Activated T-cell treated with anti-CD3 and anti-CD28 coated beads, Interleukin-2, amount 50 U/mL, for 72 hours (primary cell): ENCODE measurements around the gene MACROH2A1. TPM values are rescaled to one million over a fixed set of nuclear protein-coding genes. Genes with fewer than 3 reads are reported as not detected.
A peak's percentile ranks its signal among the peaks of the same experiment; 100 is the strongest.

Experiments used
- ATAC-seq, 2 donors: fragments of 150-1000 bp; cut with Tn5 transposase; replicated peaks in 1 of 2; 2 replicates each; pipeline ENCODE4 v1.10.0; 2021; ENCODE audit warnings: moderate library complexity in 2 of 2, mild to moderate bottlenecking in 1 of 2
- DNase-seq, 2 donors: peaks; one replicate each; pipeline ENCODE4 v3.0.0; 2021 to 2022; ENCODE audit warnings: mixed read lengths in 1 of 2
- H3K27ac Mint-ChIP-seq: one replicate; pipeline ENCODE4 v1.8.0; 2022; ENCODE audit warnings: mild to moderate bottlenecking, moderate library complexity, mixed read lengths
- H3K27me3 Mint-ChIP-seq: one replicate; pipeline ENCODE4 v1.8.0; 2022; ENCODE audit warnings: low read depth, mixed read lengths
- H3K36me3 Mint-ChIP-seq, 2 donors: one replicate each; pipeline ENCODE4 v1.8.0; 2022; ENCODE audit warnings: mixed read lengths in 2 of 2, mild to moderate bottlenecking in 1 of 2; ENCODE audit not compliant: insufficient read depth in 2 of 2
- H3K4me1 Mint-ChIP-seq: one replicate; pipeline ENCODE4 v1.8.0; 2022; ENCODE audit warnings: low read depth, mixed read lengths
- H3K4me3 Mint-ChIP-seq, 2 donors: one replicate each; pipeline ENCODE4 v1.8.0; 2022; ENCODE audit warnings: mild to moderate bottlenecking in 2 of 2, mixed read lengths in 2 of 2, moderate library complexity in 2 of 2
- H3K9me3 Mint-ChIP-seq, 2 donors: one replicate each; pipeline ENCODE4 v1.8.0; 2022; ENCODE audit warnings: mixed read lengths in 2 of 2
- total RNA-seq, 2 donors: library from RNA; stranded (reverse); gene quantifications; one replicate each; pipeline ENCODE4 v1.2.3, GENCODE V29; 2022

The MACROH2A1 gene
- total RNA-seq, 2 donors from 2014 or later, result 136 to 140 TPM

- DNase-seq (no peak), ATAC-seq (no peak)
- Mint-ChIP-seq H3K4me3 (no peak overlapping the region), H3K4me1 (peaks cover 66% of the 10 kb centered on the region), H3K27me3 (no peaks in the 10 kb centered on the region), H3K9me3 (no peaks in the 10 kb centered on the region), H3K36me3 (peaks cover 2 to 7% of the 10 kb centered on the region in 2 donors), H3K27ac (no peak overlapping the region)
Measured at GRCh38 chr5:135388860-135389435, 10.1 kb downstream of the MACROH2A1 start.

GRCh38 chr5:135387629-135387960 is 11.4 kb downstream of the MACROH2A1 start:
- Mint-ChIP-seq H3K4me3 (no peak overlapping the region), H3K27me3 (no peaks in the 10 kb centered on the region), H3K27ac (no peak overlapping the region), H3K36me3 (peaks cover 2 to 7% of the 10 kb centered on the region in 2 donors), H3K4me1 (peaks cover 53% of the 10 kb centered on the region), H3K9me3 (no peaks in the 10 kb centered on the region)
- DNase-seq (no peak), ATAC-seq (no peak)

GRCh38 chr5:135386886-135387628 is 12.0 kb downstream of the MACROH2A1 start:
- Mint-ChIP-seq H3K9me3 (no peaks in the 10 kb centered on the region), H3K4me1 (peaks cover 47% of the 10 kb centered on the region), H3K4me3 (no peak overlapping the region), H3K27ac (no peak overlapping the region), H3K36me3 (peaks cover 2 to 11% of the 10 kb centered on the region in 2 donors), H3K27me3 (no peaks in the 10 kb centered on the region)
- no peak for ATAC-seq
- DNase-seq, result no peak

GRCh38 chr5:135386096-135386495 is 12.9 kb downstream of the MACROH2A1 start:
- peak overlapping the region; percentile 51 for H3K27ac Mint-ChIP-seq
- ATAC-seq, result no peak
- H3K36me3 Mint-ChIP-seq, result peaks cover 2 to 15% of the 10 kb centered on the region in 2 donors
- peaks cover 38% of the 10 kb centered on the region for H3K4me1 Mint-ChIP-seq
- H3K9me3 Mint-ChIP-seq, result no peaks in the 10 kb centered on the region
- H3K4me3 Mint-ChIP-seq, result no peak overlapping the region
- DNase-seq, result no peak
- no peaks in the 10 kb centered on the region for H3K27me3 Mint-ChIP-seq

- H3K4me1 Mint-ChIP-seq, result peaks cover 35% of the 10 kb centered on the region
- no peak for ATAC-seq
- H3K27me3 Mint-ChIP-seq, result no peaks in the 10 kb centered on the region
- no peak for DNase-seq
- H3K9me3 Mint-ChIP-seq, result no peaks in the 10 kb centered on the region
- no peak overlapping the region for H3K4me3 Mint-ChIP-seq
- H3K36me3 Mint-ChIP-seq, result peaks cover 2 to 15% of the 10 kb centered on the region in 2 donors
- H3K27ac Mint-ChIP-seq, result peak overlapping the region; percentile 51
Measured at GRCh38 chr5:135385576-135385975, 13.5 kb downstream of the MACROH2A1 start.

GRCh38 chr5:135384898-135385297 is 14.1 kb downstream of the MACROH2A1 start:
- Mint-ChIP-seq H3K36me3 (peaks cover 2 to 15% of the 10 kb centered on the region in 2 donors), H3K9me3 (no peaks in the 10 kb centered on the region), H3K4me3 (no peak overlapping the region), H3K27me3 (no peaks in the 10 kb centered on the region), H3K4me1 (peaks cover 33% of the 10 kb centered on the region), H3K27ac (no peak overlapping the region)
- no peak for DNase-seq
- no peak for ATAC-seq

- no peak overlapping the region for H3K4me3 Mint-ChIP-seq
- DNase-seq (no peak), ATAC-seq (no peak)
- no peaks in the 10 kb centered on the region for H3K9me3 Mint-ChIP-seq
- no peaks in the 10 kb centered on the region for H3K27me3 Mint-ChIP-seq
- peaks cover 33% of the 10 kb centered on the region for H3K4me1 Mint-ChIP-seq
- H3K36me3 Mint-ChIP-seq, result peaks cover 2 to 15% of the 10 kb centered on the region in 2 donors
- no peak overlapping the region for H3K27ac Mint-ChIP-seq
Measured at GRCh38 chr5:135383803-135384495, 15.1 kb downstream of the MACROH2A1 start.

- H3K4me3 Mint-ChIP-seq, result no peak overlapping the region
- peaks cover 3 to 16% of the 10 kb centered on the region in 2 donors for H3K36me3 Mint-ChIP-seq
Measured at GRCh38 chr5:135382981-135383380, 16.1 kb downstream of the MACROH2A1 start.

GRCh38 chr5:135382106-135382790 is 16.8 kb downstream of the MACROH2A1 start:
- H3K27ac Mint-ChIP-seq, result no peak overlapping the region
- H3K4me3 Mint-ChIP-seq, result no peak overlapping the region
- ATAC-seq, result no peak
- no peaks in the 10 kb centered on the region for H3K27me3 Mint-ChIP-seq
- H3K9me3 Mint-ChIP-seq, result no peaks in the 10 kb centered on the region
- H3K4me1 Mint-ChIP-seq, result peaks cover 40% of the 10 kb centered on the region
- H3K36me3 Mint-ChIP-seq, result peaks cover 3 to 16% of the 10 kb centered on the region in 2 donors
- no peak for DNase-seq

More at GRCh38 chr5:135382981-135383380, 16.1 kb downstream of the MACROH2A1 start:
- no peak overlapping the region for H3K27ac Mint-ChIP-seq
- no peaks in the 10 kb centered on the region for H3K9me3 Mint-ChIP-seq
- DNase-seq (no peak), ATAC-seq (no peak)
- H3K27me3 Mint-ChIP-seq, result no peaks in the 10 kb centered on the region
- peaks cover 38% of the 10 kb centered on the region for H3K4me1 Mint-ChIP-seq

- no peak overlapping the region for H3K4me3 Mint-ChIP-seq
- ATAC-seq (no peak), DNase-seq (no peak)
- no peaks in the 10 kb centered on the region for H3K9me3 Mint-ChIP-seq
- peaks cover 2 to 20% of the 10 kb centered on the region in 2 donors for H3K36me3 Mint-ChIP-seq
- peaks cover 59% of the 10 kb centered on the region for H3K4me1 Mint-ChIP-seq
- no peaks in the 10 kb centered on the region for H3K27me3 Mint-ChIP-seq
- H3K27ac Mint-ChIP-seq, result no peak overlapping the region
Measured at GRCh38 chr5:135379046-135379654, 19.9 kb downstream of the MACROH2A1 start.

- Mint-ChIP-seq H3K4me3 (peak overlapping the region; percentile 16 to 51), H3K27ac (no peak overlapping the region), H3K27me3 (no peaks in the 10 kb centered on the region), H3K4me1 (peaks cover 68% of the 10 kb centered on the region), H3K9me3 (no peaks in the 10 kb centered on the region), H3K36me3 (peaks cover 2 to 17% of the 10 kb centered on the region in 2 donors)
- ATAC-seq (peak; percentile 41 to 54), DNase-seq (no peak)
Measured at GRCh38 chr5:135377751-135378680, 21.0 kb downstream of the MACROH2A1 start.
